Thoracic aorta endothelial cell (primary cell): ENCODE data around the gene GUK1. TPM values are rescaled to one million over a fixed set of nuclear protein-coding genes. Genes with fewer than 3 reads are reported as not detected.

Experiments used
- small RNA-seq: library from RNA; depleted of rRNA; stranded (forward); fragments of <200 nt; gene quantifications from one replicate; pipeline ENCODE3, GENCODE V24; 2012
- total RNA-seq: library from RNA; depleted of rRNA; stranded (reverse); fragments of >200 nt; gene quantifications from 2 replicates; pipeline ENCODE4 v1.2.3, GENCODE V29; 2012

The GUK1 gene, protein sequence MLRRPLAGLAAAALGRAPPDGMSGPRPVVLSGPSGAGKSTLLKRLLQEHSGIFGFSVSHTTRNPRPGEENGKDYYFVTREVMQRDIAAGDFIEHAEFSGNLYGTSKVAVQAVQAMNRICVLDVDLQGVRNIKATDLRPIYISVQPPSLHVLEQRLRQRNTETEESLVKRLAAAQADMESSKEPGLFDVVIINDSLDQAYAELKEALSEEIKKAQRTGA
- total RNA-seq = 224 and 243 TPM in 2 replicates

DNA sequence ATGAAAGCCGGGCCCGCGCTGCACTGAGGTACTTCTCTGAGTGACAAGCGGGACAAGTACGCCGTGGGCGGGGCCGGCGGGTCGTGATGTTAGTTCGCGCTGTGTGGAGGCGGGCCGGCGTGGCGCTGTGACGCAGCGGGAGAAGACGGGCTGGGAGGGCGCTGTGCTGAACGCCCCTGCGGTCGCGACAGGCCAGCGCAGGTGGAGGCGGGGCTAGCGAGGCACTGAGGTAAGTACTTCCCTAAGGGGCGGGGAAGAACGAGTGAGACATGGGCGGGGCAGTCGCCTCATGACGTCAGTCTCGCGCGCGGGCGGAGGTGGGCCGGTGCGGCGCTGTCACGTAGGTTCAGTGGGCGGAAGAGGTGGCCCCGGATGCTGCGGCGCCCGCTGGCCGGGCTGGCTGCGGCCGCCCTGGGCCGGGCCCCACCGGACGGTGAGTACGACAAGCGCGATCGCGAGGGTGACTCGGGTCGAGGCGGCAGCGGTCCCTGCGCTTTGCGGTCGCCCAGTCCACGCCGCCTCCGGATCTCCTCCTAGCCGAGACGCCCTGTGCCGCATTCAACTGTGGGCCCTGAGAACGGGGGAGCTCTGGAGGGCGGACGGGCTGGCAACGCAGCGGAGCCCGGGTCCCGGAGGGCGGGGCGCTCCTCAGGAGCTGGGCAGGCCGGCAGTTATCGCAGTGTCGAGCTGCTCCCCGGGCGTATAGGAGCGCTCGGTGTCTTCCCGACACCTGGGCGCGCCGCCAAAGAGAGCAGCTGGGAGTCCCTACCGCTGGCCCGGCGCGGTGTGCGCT lies at the start of gene GUK1:
Gene GUK1, plus strand, starts transcription at position 349 of the 793 bp plus-strand sequence. Its CDS starts 24 bp downstream, at position 373.

DNA sequence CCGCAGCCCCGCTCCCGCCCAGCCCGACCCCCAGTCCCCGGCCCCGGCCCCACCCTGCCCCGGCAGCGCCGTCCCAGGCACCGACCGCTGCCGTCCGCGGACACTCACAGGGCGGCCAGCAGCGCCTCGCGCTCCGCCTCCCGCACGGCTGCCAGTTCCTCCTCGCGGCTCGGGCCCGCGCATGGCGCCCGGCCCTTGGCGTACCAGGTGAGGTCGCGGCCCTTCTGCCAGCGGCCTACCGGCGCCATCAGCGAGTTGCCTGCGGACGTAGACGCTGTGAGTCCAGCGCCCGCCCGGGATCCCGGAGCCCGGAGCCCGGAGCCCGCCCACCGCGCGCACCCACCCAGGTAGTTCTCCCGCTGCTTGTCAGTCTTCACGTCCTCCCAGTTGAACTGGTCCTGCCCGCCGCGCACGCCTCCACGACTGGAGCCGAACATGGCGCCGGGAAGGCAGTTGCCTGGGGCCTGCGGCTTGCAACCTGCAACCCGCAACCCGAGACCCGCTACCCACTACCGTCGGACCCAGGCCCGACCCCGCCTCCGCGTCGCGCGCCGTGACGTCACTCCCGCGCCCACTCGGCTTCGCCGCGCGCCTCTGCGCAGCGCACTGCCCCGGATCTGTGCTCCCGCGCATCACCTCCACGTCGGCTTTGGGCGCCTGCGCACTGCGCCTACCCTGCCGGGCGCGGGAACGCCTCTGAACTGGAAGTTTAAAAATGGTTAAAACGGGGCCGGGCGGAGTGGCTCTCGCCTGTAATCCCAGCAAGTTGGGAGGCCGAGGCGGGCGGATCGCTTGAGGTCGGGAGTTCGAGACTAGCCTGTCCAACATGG lies 37.1 kb upstream of the GUK1 start, which contains the start of gene C1orf35:
Gene C1orf35, minus strand, starts transcription at position 535 of the 830 bp plus-strand sequence. Its CDS starts 98 bp downstream, at position 437.

DNA sequence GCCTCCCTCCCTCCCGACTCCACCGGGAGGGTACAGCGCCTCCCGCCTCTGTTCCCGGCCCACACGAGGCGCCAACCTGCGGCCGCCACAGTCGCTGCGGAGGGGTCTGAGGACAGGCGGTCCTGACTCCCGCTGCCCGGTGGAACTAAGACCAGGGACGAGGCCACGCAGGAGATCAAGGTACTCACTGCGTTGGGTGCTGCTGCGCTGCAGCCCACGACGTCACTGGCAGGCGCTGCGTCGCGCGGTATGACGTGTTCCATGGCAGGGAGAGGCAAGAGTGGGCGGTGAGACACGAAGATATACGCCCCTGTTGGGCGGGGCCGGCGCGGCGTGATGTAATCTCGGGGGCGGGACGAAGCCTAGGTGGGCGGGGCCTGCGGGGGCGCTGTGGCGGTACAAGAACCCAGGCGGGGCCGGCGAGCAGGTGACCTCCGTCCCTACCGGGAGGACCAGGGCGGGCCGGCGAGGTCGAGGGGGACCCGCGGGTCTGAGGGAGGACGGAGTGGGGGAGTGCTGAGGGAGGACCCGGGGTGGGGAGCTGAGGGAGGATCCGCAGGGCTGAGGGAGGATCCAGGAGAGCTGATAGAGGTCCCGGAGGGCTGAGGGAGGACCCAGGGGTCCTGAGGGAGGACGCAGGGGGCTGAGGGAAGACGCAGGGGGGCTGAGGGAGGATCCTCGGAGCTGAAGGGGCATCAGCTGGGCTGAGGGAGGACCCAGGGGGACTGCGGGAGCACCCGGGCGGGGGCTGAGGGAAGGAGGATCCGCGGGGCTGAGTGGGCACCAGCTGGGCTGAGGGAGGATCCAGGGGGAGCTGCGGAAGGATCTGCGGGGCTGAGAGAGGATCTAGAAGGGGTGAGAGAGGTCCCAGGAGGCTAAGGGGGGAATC lies 30.8 kb upstream of the GUK1 start, which contains the start of gene MRPL55:
Gene MRPL55, minus strand, starts transcription at position 227 of the 889 bp plus-strand sequence. CDS start 1,039 bp downstream, outside the sequence.

DNA sequence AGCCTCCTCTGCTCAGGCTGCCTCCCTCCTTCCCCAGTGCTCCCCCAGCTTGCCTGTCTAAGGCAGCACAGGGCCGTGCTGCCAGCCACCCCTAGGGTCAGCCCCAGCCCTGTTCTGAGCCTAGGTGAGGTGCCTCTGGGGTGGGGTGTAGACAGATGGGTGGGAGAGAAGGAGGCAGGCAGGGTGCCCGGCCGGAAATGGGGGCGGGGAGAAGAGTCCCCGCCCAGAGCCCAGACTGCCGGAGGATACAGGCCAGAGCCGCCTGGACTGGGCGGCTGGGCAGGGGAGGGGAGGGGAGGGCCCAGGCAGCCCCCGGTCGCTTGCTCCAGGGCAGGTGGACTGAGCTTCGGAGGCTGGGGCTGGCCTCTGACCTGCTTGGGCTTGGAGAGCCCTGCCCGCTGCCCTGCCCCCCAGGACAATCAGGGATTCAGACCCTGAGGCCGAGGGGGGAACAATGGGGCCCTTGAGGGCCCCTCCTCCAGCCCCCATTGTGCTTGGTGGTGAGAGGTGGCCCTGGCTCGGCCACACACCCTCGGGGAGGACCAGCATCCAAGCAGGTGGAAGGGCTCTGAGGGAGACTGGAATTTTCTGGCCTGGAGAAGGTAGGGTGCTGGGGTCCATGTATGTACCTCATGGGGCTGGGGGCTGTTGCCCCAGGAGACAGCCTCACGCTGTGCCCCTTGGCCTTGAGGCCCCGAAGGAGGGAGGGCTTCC lies 9.5 kb downstream of the GUK1 start, which contains the start of gene GJC2:
Gene GJC2, plus strand, starts transcription at position 525 of the 714 bp plus-strand sequence. CDS start 7,829 bp downstream, outside the sequence.

DNA sequence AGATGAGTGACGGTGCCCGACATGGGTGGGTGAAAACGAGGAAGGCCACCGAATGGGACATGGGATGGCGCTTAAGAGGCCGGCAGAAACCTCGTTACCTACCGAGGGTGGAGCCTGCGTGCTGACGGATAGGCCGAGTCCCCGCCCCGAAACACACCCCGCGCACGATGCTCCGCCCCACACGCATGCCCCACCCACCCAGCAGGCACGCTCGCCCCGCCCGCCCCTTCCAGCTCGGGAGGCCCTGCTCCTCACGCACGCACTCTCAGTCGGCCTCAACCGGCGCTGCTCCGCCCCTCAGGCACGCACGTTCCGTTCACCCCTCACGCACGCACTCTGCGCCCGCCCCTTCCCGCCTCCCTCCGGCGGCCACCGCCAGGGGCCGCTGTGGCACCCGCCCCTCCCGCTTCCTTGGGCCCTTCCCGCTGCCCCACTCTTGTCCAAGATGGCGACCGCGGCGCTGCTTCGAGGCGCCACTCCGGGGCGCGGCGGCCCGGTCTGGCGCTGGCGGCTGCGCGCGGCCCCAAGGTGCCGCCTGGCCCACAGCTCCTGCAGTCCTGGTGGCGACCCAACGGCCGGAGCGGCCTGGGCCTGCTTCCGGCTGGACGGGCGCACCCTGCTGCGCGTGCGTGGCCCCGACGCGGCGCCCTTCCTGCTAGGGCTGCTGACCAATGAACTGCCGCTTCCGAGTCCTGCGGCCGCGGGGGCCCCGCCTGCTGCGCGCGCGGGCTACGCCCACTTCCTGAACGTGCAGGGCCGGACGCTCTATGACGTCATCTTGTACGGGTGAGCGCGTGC lies 25.5 kb downstream of the GUK1 start, which contains the start of gene IBA57:
Gene IBA57, plus strand, starts transcription at position 433 of the 798 bp plus-strand sequence. Its CDS starts 13 bp downstream, at position 446.

Small RNA genes within 50 kb of the gene (small RNA-seq; reads per million reads assigned to genes)
- gene AL359510.1 = not detected

Other genes starting within 250 kb of the GUK1 start
- 1.1 and 2.7 TPM in 2 replicates for gene WNT9A, start 192.3 kb upstream of the GUK1 start, total RNA-seq
- not detected in 2 replicates for gene WNT3A, start 133.3 kb upstream of the GUK1 start, total RNA-seq
- gene ARF1, start 57.6 kb upstream of the GUK1 start, total RNA-seq = 316 and 396 TPM in 2 replicates
- 7.3 and 10.1 TPM in 2 replicates for gene C1orf35, start 37.0 kb upstream of the GUK1 start, total RNA-seq
- gene MRPL55, start 31.0 kb upstream of the GUK1 start, total RNA-seq = 28.1 and 32.4 TPM in 2 replicates
- 0.57 and 0.93 TPM in 2 replicates for gene GJC2, start 9.7 kb downstream of the GUK1 start, total RNA-seq
- gene IBA57, start 25.5 kb downstream of the GUK1 start, total RNA-seq = 5.5 and 8.2 TPM in 2 replicates
- gene OBSCN, start 67.8 kb downstream of the GUK1 start, total RNA-seq = 1.4 and 1.9 TPM in 2 replicates